ENCODE results near the gene GLB1L2. TPM values are rescaled to one million over a fixed set of nuclear protein-coding genes. Genes with fewer than 3 reads are reported as not detected.
A peak's percentile ranks its signal among the peaks of the same experiment; 100 is the strongest.

GLB1L2 gene
- total RNA-seq, 1 experiment from 2014 or later = 19.0 TPM

GRCh38 chr11:134385171-134385570 is 53.4 kb downstream of the GLB1L2 start:
- Mint-ChIP-seq H3K4me1 (ENCODE audit: low read depth, unreplicated experiment) (peaks cover 8% of the 10 kb centered on the region), H3K9me3 (ENCODE audit: low read depth, unreplicated experiment) (no peaks in the 10 kb centered on the region), H3K27me3 (ENCODE audit: unreplicated experiment) (peaks cover 32% of the 10 kb centered on the region), H3K27ac (ENCODE audit: unreplicated experiment) (no peak overlapping the region), H3K4me3 (ENCODE audit: low read depth, unreplicated experiment) (no peak overlapping the region), H3K36me3 (ENCODE audit: insufficient read depth, unreplicated experiment) (peaks cover 7% of the 10 kb centered on the region)
- BruUV-seq (replicated peaks) = no TSS peak
- CTCF ChIA-PET = no interaction called here
- TF ChIP-seq CTCF (IDR thresholded peaks at IDR 0.05; ENCODE audit: unreplicated experiment) = no peak
- no peak for DNase-seq
- intact Hi-C loops (cut with micrococcal nuclease; ENCODE audit: unreplicated experiment) = no loop called here

GRCh38 chr11:134385774-134386565 is 54.2 kb downstream of the GLB1L2 start:
- peaks cover 34% of the 10 kb centered on the region for H3K27me3 Mint-ChIP-seq (ENCODE audit: unreplicated experiment)
- intact Hi-C loops (cut with micrococcal nuclease; ENCODE audit: unreplicated experiment) = no loop called here
- H3K36me3 Mint-ChIP-seq (ENCODE audit: insufficient read depth, unreplicated experiment) = peaks cover 7% of the 10 kb centered on the region
- no peak overlapping the region for H3K27ac Mint-ChIP-seq (ENCODE audit: unreplicated experiment)
- CTCF ChIA-PET = no interaction called here
- H3K4me1 Mint-ChIP-seq (ENCODE audit: low read depth, unreplicated experiment) = peaks cover 8% of the 10 kb centered on the region
- TF ChIP-seq CTCF (IDR thresholded peaks at IDR 0.05; ENCODE audit: unreplicated experiment) = no peak
- BruUV-seq (replicated peaks) = no TSS peak
- peak; percentile 17 for DNase-seq
- no peak overlapping the region for H3K4me3 Mint-ChIP-seq (ENCODE audit: low read depth, unreplicated experiment)
- H3K9me3 Mint-ChIP-seq (ENCODE audit: low read depth, unreplicated experiment) = no peaks in the 10 kb centered on the region

GRCh38 chr11:134386945-134387344 is 55.2 kb downstream of the GLB1L2 start:
- no peak overlapping the region for H3K4me3 Mint-ChIP-seq (ENCODE audit: low read depth, unreplicated experiment)
- BruUV-seq (replicated peaks) = no TSS peak
- H3K9me3 Mint-ChIP-seq (ENCODE audit: low read depth, unreplicated experiment) = no peaks in the 10 kb centered on the region
- DNase-seq = no peak
- no peak overlapping the region for H3K27ac Mint-ChIP-seq (ENCODE audit: unreplicated experiment)
- H3K27me3 Mint-ChIP-seq (ENCODE audit: unreplicated experiment) = peaks cover 44% of the 10 kb centered on the region
- intact Hi-C loops (cut with micrococcal nuclease; ENCODE audit: unreplicated experiment) = no loop called here
- no peak for TF ChIP-seq CTCF (IDR thresholded peaks at IDR 0.05; ENCODE audit: unreplicated experiment)
- H3K4me1 Mint-ChIP-seq (ENCODE audit: low read depth, unreplicated experiment) = peaks cover 8% of the 10 kb centered on the region
- H3K36me3 Mint-ChIP-seq (ENCODE audit: insufficient read depth, unreplicated experiment) = peaks cover 7% of the 10 kb centered on the region
- CTCF ChIA-PET = interaction anchor here (0.7 kb wide), 1 partner anchor 811 kb away, joined by 3 read pairs; no protein-coding TSS in a partner anchor

GRCh38 chr11:134387501-134387900 is 55.7 kb downstream of the GLB1L2 start:
- Mint-ChIP-seq H3K4me3 (ENCODE audit: low read depth, unreplicated experiment) (no peak overlapping the region), H3K4me1 (ENCODE audit: low read depth, unreplicated experiment) (peaks cover 8% of the 10 kb centered on the region), H3K9me3 (ENCODE audit: low read depth, unreplicated experiment) (no peaks in the 10 kb centered on the region), H3K27ac (ENCODE audit: unreplicated experiment) (no peak overlapping the region), H3K27me3 (ENCODE audit: unreplicated experiment) (peaks cover 50% of the 10 kb centered on the region), H3K36me3 (ENCODE audit: insufficient read depth, unreplicated experiment) (peaks cover 7% of the 10 kb centered on the region)
- TF ChIP-seq CTCF (IDR thresholded peaks at IDR 0.05; ENCODE audit: unreplicated experiment) = no peak
- no peak for DNase-seq
- BruUV-seq (replicated peaks) = no TSS peak
- CTCF ChIA-PET = interaction anchor here (0.7 kb wide), 1 partner anchor 812 kb away, joined by 3 read pairs; no protein-coding TSS in a partner anchor
- intact Hi-C loops (cut with micrococcal nuclease; ENCODE audit: unreplicated experiment) = no loop called here

Data from Calu3 (cell line).